MCF 10A (cell line): ENCODE results near the gene UVRAG. TPM values are rescaled to one million over a fixed set of nuclear protein-coding genes. Genes with fewer than 3 reads are reported as not detected.

ENCODE experiments used
- BruUV-seq: library from RNA; stranded (reverse); fragments of 400-500 nt; replicated peaks from 2 replicates; lab custom pipeline; 2021; lab: Mats Ljungman, UMichigan
- CTCF ChIA-PET: fragments of 300-600 bp; sonication (Branson Sonifier 250); formaldehyde crosslinking; extraction: SDS; loops from one replicate; lab custom pipeline; 2021; ENCODE audit warnings: antibody characterized with exemption, inconsistent platforms; lab: Yijun Ruan, JAX
- POLR2A ChIA-PET: fragments of 300-600, 350-650 bp; sonication (Branson Sonifier 250); formaldehyde crosslinking; extraction: SDS; loops from one replicate; lab custom pipeline; 2020; ENCODE audit warnings: antibody characterized with exemption, inconsistent platforms; lab: Yijun Ruan, JAX
- DNase-seq: peaks from one replicate; pipeline ENCODE4 v3.0.0-alpha.2; 2018; ENCODE audit not compliant: unreplicated experiment
- H3K27ac Mint-ChIP-seq: one replicate; pipeline ENCODE4 v1.8.0; 2022; ENCODE audit warnings: mild to moderate bottlenecking, low read depth, mixed read lengths; ENCODE audit not compliant: unreplicated experiment
- H3K27me3 Mint-ChIP-seq: one replicate; pipeline ENCODE4 v1.8.0; 2022; ENCODE audit warnings: mixed read lengths; ENCODE audit not compliant: insufficient read depth, unreplicated experiment
- H3K36me3 Mint-ChIP-seq: one replicate; pipeline ENCODE4 v1.8.0; 2022; ENCODE audit warnings: mild to moderate bottlenecking, moderate library complexity, mixed read lengths; ENCODE audit not compliant: insufficient read depth, unreplicated experiment
- H3K4me1 Mint-ChIP-seq: one replicate; pipeline ENCODE4 v1.8.0; 2022; ENCODE audit warnings: mixed read lengths; ENCODE audit not compliant: insufficient read depth, unreplicated experiment
- H3K4me3 Mint-ChIP-seq: one replicate; pipeline ENCODE4 v1.8.0; 2022; ENCODE audit warnings: mild to moderate bottlenecking, moderate library complexity, mixed read lengths; ENCODE audit not compliant: unreplicated experiment
- H3K9me3 Mint-ChIP-seq: one replicate; pipeline ENCODE4 v1.8.0; 2022; ENCODE audit warnings: mixed read lengths; ENCODE audit not compliant: unreplicated experiment
- CTCF ChIP-seq: fragments of 200-600 bp; IDR thresholded peaks from one replicate; pipeline ENCODE4 v1.8.0; 2022; ENCODE audit warnings: antibody characterized with exemption, mild to moderate bottlenecking; ENCODE audit not compliant: unreplicated experiment
- intact Hi-C: fragments of 100-400 bp; cut with micrococcal nuclease; formaldehyde crosslinking; loops from 2 replicates; pipeline ENCODE4 v1.14.1; 2022
- total RNA-seq: library from RNA; stranded (reverse); gene quantifications from 2 replicates; pipeline ENCODE4 v1.2.3, GENCODE V29; 2022

The UVRAG gene
- total RNA-seq, 1 experiment from 2014 or later, result 12.4 TPM

- intact Hi-C loops, result loop anchor here (5.0 kb wide), 1 partner anchor 159 kb away; no protein-coding TSS in a partner anchor
Measured at GRCh38 chr11:76158394-76159302, 343.6 kb downstream of the UVRAG start.

GRCh38 chr11:76159303-76159937 is 344.4 kb downstream of the UVRAG start:
- POLR2A ChIA-PET, result no interaction called here
- Mint-ChIP-seq H3K4me1 (no peaks in the 10 kb centered on the region), H3K4me3 (no peak overlapping the region), H3K9me3 (no peaks in the 10 kb centered on the region), H3K27me3 (peaks cover 11% of the 10 kb centered on the region), H3K27ac (no peak overlapping the region), H3K36me3 (peaks cover 5% of the 10 kb centered on the region)
- CTCF ChIA-PET, result no interaction called here
- DNase-seq, result no peak
- no peak for TF ChIP-seq CTCF
- intact Hi-C loops, result loop anchor here (5.0 kb wide), 1 partner anchor 158 kb away; no protein-coding TSS in a partner anchor
- no TSS peak for BruUV-seq

More at GRCh38 chr11:76158394-76159302, 343.6 kb downstream of the UVRAG start:
- POLR2A ChIA-PET, result no interaction called here
- H3K36me3 Mint-ChIP-seq, result peaks cover 5% of the 10 kb centered on the region
- no peaks in the 10 kb centered on the region for H3K9me3 Mint-ChIP-seq
- no peaks in the 10 kb centered on the region for H3K4me1 Mint-ChIP-seq
- no peak overlapping the region for H3K4me3 Mint-ChIP-seq
- no TSS peak for BruUV-seq
- DNase-seq, result no peak
- peaks cover 11% of the 10 kb centered on the region for H3K27me3 Mint-ChIP-seq
- no peak overlapping the region for H3K27ac Mint-ChIP-seq
- CTCF ChIA-PET, result interaction anchor here (1.1 kb wide), 1 partner anchor 266 kb away, joined by 3 read pairs; no protein-coding TSS in a partner anchor
- no peak for TF ChIP-seq CTCF

- no peak for TF ChIP-seq CTCF
- Mint-ChIP-seq H3K36me3 (peaks cover 5% of the 10 kb centered on the region), H3K4me3 (no peak overlapping the region), H3K4me1 (no peaks in the 10 kb centered on the region), H3K9me3 (no peaks in the 10 kb centered on the region), H3K27me3 (peaks cover 11% of the 10 kb centered on the region), H3K27ac (no peak overlapping the region)
- CTCF ChIA-PET, result interaction anchor here (1.6 kb wide), 1 partner anchor 8 kb away, joined by 5 read pairs; no protein-coding TSS in a partner anchor
- no peak for DNase-seq
- intact Hi-C loops, result loop anchor here (5.0 kb wide), 1 partner anchor 157 kb away; no protein-coding TSS in a partner anchor
- BruUV-seq, result no TSS peak
- POLR2A ChIA-PET, result no interaction called here
Measured at GRCh38 chr11:76159983-76160661, 345.1 kb downstream of the UVRAG start.
